ENCODE results near the gene ANKHD1. TPM values are rescaled to one million over a fixed set of nuclear protein-coding genes. Genes with fewer than 3 reads are reported as not detected.

ANKHD1 gene
- total and polyA plus RNA-seq, 9 of the 15 experiments (the other 6 are each of a cell fraction or from before 2014, with no cell fraction given), result 38.9 to 138 (median 78.7) TPM

- TF ChIP-seq CC2D1A (IDR thresholded peaks at IDR 0.05) (peak; percentile 59; the same call in 1 of the 2 replicates), ZBTB12 (CRISPR knock-in tag; IDR thresholded peaks at IDR 0.05) (no peak), MCM5 (IDR thresholded peaks at IDR 0.05; ENCODE audit: low read depth) (no peak), CBFA2T2 (conservative IDR thresholded peaks at IDR 0.05) (no peak), TRIM24 (IDR thresholded peaks at IDR 0.05) (0 out of 4 replicates have a peak, but pooled peaks of 1 of the 2 experiments have one; percentile 23), NR1H2 (CRISPR knock-in tag; IDR thresholded peaks at IDR 0.05) (no peak), HLTF (IDR thresholded peaks at IDR 0.05) (no peak), BRD9 (IDR thresholded peaks at IDR 0.05; ENCODE audit: low read depth, partially characterized antibody) (peak; percentile 48), MCM7 (IDR thresholded peaks at IDR 0.05) (0 out of 4 replicates have a peak, but pooled peaks of 1 of the 2 experiments have one; percentile 20), CREM (IDR thresholded peaks at IDR 0.05; ENCODE audit: low read depth) (no peak), ZNF740 (CRISPR knock-in tag; IDR thresholded peaks at IDR 0.05) (no peak), ZNF740 (tag; IDR thresholded peaks at IDR 0.05) (peak in 1 of 2 experiments; percentile 39; a peak in 1 of 4 replicates), RBM22 (IDR thresholded peaks at IDR 0.05; ENCODE audit: low read depth, low read length, poor library complexity, severe bottlenecking) (no peak), ZNF551 (CRISPR knock-in tag; IDR thresholded peaks at IDR 0.05) (no peak), GTF2E2 (tag; IDR thresholded peaks at IDR 0.05) (peak; percentile 85), HDGF (IDR thresholded peaks at IDR 0.05) (peak; percentile 30; the same call in 1 of the 2 replicates), PTRF (tag; IDR thresholded peaks at IDR 0.05) (no peak), SNIP1 (IDR thresholded peaks at IDR 0.05; ENCODE audit: low read depth) (no peak), NFRKB (IDR thresholded peaks at IDR 0.05; ENCODE audit: low read depth) (0 out of 2 replicates have a peak, but pooled peaks have one; percentile 85), HBP1 (CRISPR knock-in tag; IDR thresholded peaks at IDR 0.05) (0 out of 2 replicates have a peak, but pooled peaks have one; percentile 3), PHB2 (IDR thresholded peaks at IDR 0.05; ENCODE audit: low read depth) (0 out of 2 replicates have a peak, but pooled peaks have one; percentile 49), NKRF (IDR thresholded peaks at IDR 0.05; ENCODE audit: borderline replicate concordance) (0 out of 2 replicates have a peak, but pooled peaks have one; percentile 14)
- TF ChIP-seq, protein P1, sequence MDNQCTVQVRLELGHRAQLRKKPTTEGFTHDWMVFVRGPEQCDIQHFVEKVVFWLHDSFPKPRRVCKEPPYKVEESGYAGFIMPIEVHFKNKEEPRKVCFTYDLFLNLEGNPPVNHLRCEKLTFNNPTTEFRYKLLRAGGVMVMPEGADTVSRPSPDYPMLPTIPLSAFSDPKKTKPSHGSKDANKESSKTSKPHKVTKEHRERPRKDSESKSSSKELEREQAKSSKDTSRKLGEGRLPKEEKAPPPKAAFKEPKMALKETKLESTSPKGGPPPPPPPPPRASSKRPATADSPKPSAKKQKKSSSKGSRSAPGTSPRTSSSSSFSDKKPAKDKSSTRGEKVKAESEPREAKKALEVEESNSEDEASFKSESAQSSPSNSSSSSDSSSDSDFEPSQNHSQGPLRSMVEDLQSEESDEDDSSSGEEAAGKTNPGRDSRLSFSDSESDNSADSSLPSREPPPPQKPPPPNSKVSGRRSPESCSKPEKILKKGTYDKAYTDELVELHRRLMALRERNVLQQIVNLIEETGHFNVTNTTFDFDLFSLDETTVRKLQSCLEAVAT (IDR thresholded peaks at IDR 0.05), result 0 out of 4 replicates have a peak, but pooled peaks of 1 of the 2 experiments have one; percentile 64
Observed at GRCh38 chr5:140565024-140565779, 163.6 kb downstream of the ANKHD1 start (continued).
